ENCODE results near the gene TNFRSF12A. TPM values are rescaled to one million over a fixed set of nuclear protein-coding genes. Genes with fewer than 3 reads are reported as not detected.

The TNFRSF12A gene
- total and polyA plus RNA-seq, 2 experiments from 2014 or later = 115 to 142 TPM

DNA sequence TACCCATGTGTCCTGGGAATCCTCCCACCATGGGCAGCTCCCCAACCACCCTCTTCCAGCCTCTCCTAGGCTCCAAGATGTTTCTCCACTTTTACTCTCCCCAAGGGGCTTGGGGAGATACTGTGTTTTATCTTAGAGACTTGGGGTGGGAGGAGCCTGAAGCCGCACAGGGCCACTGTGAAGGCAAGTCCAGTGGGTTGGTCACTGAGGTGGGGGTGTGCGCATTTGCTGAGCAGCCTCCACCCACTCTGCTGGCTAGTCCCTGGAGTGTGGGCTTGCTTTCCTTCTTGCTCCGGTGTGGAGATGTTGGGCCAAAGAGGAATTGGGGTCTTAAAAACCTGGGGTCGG is 11.5 kb upstream of the TNFRSF12A start:
- DNase-seq (ENCODE audit: low read depth in 1 of 2, low spot score in 1 of 2) = peak in 1 of 2 donors; percentile 71
- Histone ChIP-seq H3K27ac (peak overlapping the region; percentile 96), H3K4me3 (no peak overlapping the region), H3K36me3 (no peaks in the 10 kb centered on the region), H3K9me3 (ENCODE audit: low read depth) (no peaks in the 10 kb centered on the region), H3K27me3 (no peaks in the 10 kb centered on the region), H3K4me1 (ENCODE audit: low read depth) (peaks cover 67% of the 10 kb centered on the region)
- TF ChIP-seq, protein P1, sequence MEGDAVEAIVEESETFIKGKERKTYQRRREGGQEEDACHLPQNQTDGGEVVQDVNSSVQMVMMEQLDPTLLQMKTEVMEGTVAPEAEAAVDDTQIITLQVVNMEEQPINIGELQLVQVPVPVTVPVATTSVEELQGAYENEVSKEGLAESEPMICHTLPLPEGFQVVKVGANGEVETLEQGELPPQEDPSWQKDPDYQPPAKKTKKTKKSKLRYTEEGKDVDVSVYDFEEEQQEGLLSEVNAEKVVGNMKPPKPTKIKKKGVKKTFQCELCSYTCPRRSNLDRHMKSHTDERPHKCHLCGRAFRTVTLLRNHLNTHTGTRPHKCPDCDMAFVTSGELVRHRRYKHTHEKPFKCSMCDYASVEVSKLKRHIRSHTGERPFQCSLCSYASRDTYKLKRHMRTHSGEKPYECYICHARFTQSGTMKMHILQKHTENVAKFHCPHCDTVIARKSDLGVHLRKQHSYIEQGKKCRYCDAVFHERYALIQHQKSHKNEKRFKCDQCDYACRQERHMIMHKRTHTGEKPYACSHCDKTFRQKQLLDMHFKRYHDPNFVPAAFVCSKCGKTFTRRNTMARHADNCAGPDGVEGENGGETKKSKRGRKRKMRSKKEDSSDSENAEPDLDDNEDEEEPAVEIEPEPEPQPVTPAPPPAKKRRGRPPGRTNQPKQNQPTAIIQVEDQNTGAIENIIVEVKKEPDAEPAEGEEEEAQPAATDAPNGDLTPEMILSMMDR (IDR thresholded peaks at IDR 0.05; ENCODE audit: low read depth, low read length) = no peak

DNA sequence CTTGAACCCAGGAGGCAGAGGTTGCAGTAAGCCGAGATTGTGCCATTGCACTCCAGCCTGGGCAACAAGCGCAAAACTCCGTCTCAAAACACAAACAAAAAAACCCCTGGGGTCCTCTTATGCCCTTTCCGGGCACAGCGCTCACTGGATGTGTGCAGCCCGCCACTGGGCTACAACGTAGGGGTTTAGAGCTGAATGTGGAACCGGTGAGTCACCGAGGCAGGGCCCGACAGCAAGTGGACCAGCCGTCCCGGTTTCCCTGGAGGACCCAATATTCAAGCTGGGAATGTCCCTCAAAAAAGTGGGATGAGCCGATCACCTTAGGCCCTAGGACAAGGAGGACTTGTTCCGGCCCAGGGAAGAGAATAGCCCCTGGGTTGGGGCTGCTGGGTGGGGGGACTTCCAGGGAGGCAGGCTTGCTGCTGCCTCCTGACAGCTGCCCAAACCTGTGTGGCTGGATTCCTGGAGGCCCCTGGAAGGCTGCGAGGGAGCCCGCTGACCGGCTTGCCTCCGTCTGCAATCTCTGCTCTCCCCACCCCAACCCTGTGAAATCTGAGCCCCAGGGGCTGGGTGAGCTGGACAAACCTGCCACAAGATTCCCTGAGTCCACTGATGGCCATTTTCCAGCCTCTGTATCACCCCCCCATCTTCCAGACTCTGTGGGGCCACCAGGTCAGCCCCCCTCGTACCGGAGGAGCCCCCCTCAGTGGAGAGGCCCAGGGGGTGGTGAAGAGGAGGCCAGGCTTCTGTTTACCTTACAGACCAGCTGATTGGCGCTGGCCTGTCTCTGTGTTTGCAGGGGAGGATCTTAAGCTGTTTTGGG is 10.4 kb upstream of the TNFRSF12A start:
- DNase-seq (ENCODE audit: low read depth in 1 of 2, low spot score in 1 of 2) = peak in 1 of 2 donors; percentile 88
- no peaks in the 10 kb centered on the region for H3K27me3 ChIP-seq
- peaks cover 67% of the 10 kb centered on the region for H3K4me1 ChIP-seq (ENCODE audit: low read depth)
- no peaks in the 10 kb centered on the region for H3K9me3 ChIP-seq (ENCODE audit: low read depth)
- H3K36me3 ChIP-seq = no peaks in the 10 kb centered on the region
- peak overlapping the region; percentile 96 for H3K27ac ChIP-seq
- TF ChIP-seq, protein P1 (IDR thresholded peaks at IDR 0.05; ENCODE audit: low read depth, low read length) = no peak
- H3K4me3 ChIP-seq = no peak overlapping the region

DNA sequence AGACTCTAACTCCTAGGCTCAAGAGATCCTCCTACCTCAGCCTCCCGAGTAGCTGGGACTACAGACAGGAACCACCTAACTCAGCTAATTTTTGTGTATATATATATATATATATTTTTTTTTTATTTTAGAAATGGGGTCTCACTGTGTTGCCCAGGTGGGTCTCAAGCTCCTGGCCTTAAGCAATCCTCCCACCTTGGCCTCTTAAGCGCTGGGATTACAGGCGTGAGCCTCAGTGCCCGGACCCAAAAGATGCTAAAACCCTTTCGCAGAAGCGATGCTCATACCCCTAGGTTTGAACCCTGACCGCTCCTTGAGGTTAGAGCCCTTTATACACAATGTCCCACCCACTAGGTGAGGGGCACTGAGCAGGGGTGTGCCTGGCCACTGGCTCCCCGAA is 9.7 kb upstream of the TNFRSF12A start:
- Histone ChIP-seq H3K27me3 (no peaks in the 10 kb centered on the region), H3K36me3 (no peaks in the 10 kb centered on the region), H3K9me3 (ENCODE audit: low read depth) (no peaks in the 10 kb centered on the region), H3K4me3 (no peak overlapping the region), H3K4me1 (ENCODE audit: low read depth) (peaks cover 63% of the 10 kb centered on the region), H3K27ac (peak overlapping the region; percentile 96)
- DNase-seq (ENCODE audit: low read depth in 1 of 2, low spot score in 1 of 2) = no peak
- TF ChIP-seq, protein P1 (IDR thresholded peaks at IDR 0.05; ENCODE audit: low read depth, low read length) = no peak

DNA sequence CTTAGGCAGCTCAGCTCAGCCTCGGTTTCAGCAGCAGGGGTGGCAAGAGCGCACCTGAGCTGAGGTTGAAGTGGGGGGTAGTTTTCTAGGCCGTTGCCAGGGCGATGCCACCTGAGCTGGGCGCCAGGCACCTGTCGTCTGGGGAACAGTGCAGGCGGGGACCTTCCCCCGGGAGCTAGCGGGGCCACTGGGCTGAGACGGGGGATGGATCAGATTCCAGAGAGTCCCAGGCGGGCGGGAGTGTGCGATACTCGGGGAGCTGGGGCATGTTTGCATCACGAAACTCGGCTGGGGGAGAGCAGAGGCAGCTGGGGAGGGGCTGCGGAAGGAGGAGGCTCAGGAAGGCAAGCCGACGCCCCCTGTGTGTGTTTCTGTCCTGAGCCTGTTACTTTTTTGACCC is 7.9 kb upstream of the TNFRSF12A start:
- H3K27me3 ChIP-seq = no peaks in the 10 kb centered on the region
- TF ChIP-seq, protein P1 (IDR thresholded peaks at IDR 0.05; ENCODE audit: low read depth, low read length) = no peak
- DNase-seq (ENCODE audit: low read depth in 1 of 2, low spot score in 1 of 2) = no peak
- no peaks in the 10 kb centered on the region for H3K9me3 ChIP-seq (ENCODE audit: low read depth)
- no peak overlapping the region for H3K27ac ChIP-seq
- H3K36me3 ChIP-seq = no peaks in the 10 kb centered on the region
- H3K4me3 ChIP-seq = no peak overlapping the region
- H3K4me1 ChIP-seq (ENCODE audit: low read depth) = peaks cover 46% of the 10 kb centered on the region

DNA sequence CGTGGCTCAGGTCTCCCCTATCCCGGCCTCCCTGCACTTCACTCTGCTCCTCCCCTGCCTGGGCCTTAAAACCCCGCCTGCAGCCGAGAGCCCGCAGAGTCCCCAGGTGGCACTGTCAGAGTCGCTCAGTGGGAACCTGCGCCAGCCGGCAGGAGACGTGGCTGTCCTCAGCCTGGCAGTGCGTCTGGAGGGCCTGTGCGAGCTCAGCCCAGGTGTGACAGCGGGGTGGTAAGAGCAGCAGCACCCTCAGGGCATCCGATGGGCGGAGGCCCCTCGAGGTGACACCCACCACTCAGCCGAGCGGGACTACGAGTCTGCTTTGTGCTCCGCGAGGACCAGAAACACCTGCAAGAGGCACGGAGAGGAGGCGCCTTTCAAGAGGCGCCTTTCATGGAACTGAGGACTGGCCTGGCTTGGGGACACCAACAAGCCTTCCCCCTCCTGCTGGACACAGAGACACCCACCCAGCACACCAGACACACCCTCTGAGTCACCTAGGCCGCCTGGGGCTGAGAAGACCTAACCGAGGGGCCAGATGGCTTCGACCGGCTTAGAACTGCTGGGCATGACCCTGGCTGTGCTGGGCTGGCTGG is 7.2 kb upstream of the TNFRSF12A start, which contains the start of gene CLDN9:
Gene CLDN9 (plus strand): TSS at position 96 of the 593 bp plus-strand sequence. CDS start 440 bp downstream, at position 536.
- TF ChIP-seq, protein P1 (IDR thresholded peaks at IDR 0.05; ENCODE audit: low read depth, low read length) = no peak
- Histone ChIP-seq H3K4me1 (ENCODE audit: low read depth) (peaks cover 39% of the 10 kb centered on the region), H3K27ac (no peak within 1 kb of the TSS), H3K9me3 (ENCODE audit: low read depth) (no peaks in the 10 kb centered on the region), H3K36me3 (no peaks in the 10 kb centered on the region), H3K4me3 (no peak within 1 kb of the TSS), H3K27me3 (no peaks in the 10 kb centered on the region)
- peak in 1 of 2 donors; percentile 48 for DNase-seq (ENCODE audit: low read depth in 1 of 2, low spot score in 1 of 2)

Measured in cardiac muscle cell (in vitro differentiated cells and primary cell).